ENCODE results near the gene RABGAP1L. TPM values are rescaled to one million over a fixed set of nuclear protein-coding genes. Genes with fewer than 3 reads are reported as not detected.
"Not testable (repeated sequence)": the region's sequence is repeated elsewhere in the genome, so short reads cannot be mapped to it uniquely, and the experiment has no call there.

Gene RABGAP1L
- total RNA-seq, 6 experiments from 2014 or later = 11.7 to 23.1 (median 18.5) TPM

- ATAC-seq (no peak), DNase-seq (no peak)
- H3K4me1 ChIP-seq = no peaks in the 10 kb centered on the region
- no peaks in the 10 kb centered on the region for H3K9me3 ChIP-seq
- no peaks in the 10 kb centered on the region for H3K36me3 ChIP-seq
- intact Hi-C loops (cut with DNase I) = no loop called here
- WGBS (ENCODE audit: insufficient coverage, low coverage, low lambda C conversion rate, missing lambda C conversion rate) = 21% methylated on average over 1 of the region's 1 CpG
- TF ChIP-seq POLR2A (IDR thresholded peaks at IDR 0.05) (no peak), CTCF (IDR thresholded peaks at IDR 0.05) (no peak)
- no peak overlapping the region for H3K4me3 ChIP-seq
- H3K27ac ChIP-seq = no peak overlapping the region
- H3K27me3 ChIP-seq = no peaks in the 10 kb centered on the region
Measured at GRCh38 chr1:174841747-174842146, 682.4 kb downstream of the RABGAP1L start.

- H3K9me3 ChIP-seq; DNase-seq; intact Hi-C loops (cut with DNase I); H3K27me3 ChIP-seq; H3K27ac ChIP-seq; H3K4me1 ChIP-seq; H3K36me3 ChIP-seq: not testable (repeated sequence)
- peak overlapping the region in 1 of 3 donors; percentile 27 for H3K4me3 ChIP-seq
- 72% methylated on average over 8 of the region's 36 CpGs for WGBS (ENCODE audit: insufficient coverage, low coverage, low lambda C conversion rate, missing lambda C conversion rate)
- ATAC-seq = peak in 2 of 4 donors; percentile 57
Measured at GRCh38 chr1:174848593-174849560, 689.6 kb downstream of the RABGAP1L start.

GRCh38 chr1:174850726-174851125 lies 691.4 kb downstream of the RABGAP1L start:
- intact Hi-C loops (cut with DNase I) = no loop called here
- no peak for DNase-seq
- no peaks in the 10 kb centered on the region for H3K36me3 ChIP-seq
- no peak overlapping the region for H3K27ac ChIP-seq
- H3K4me3 ChIP-seq = no peak overlapping the region
- no peaks in the 10 kb centered on the region for H3K27me3 ChIP-seq
- TF ChIP-seq POLR2A (IDR thresholded peaks at IDR 0.05) (no peak), CTCF (IDR thresholded peaks at IDR 0.05) (no peak)
- H3K4me1 ChIP-seq = no peaks in the 10 kb centered on the region
- WGBS (ENCODE audit: insufficient coverage, low coverage, low lambda C conversion rate, missing lambda C conversion rate) = 80% methylated on average over 1 of the region's 1 CpG
- H3K9me3 ChIP-seq = no peaks in the 10 kb centered on the region
- no peak for ATAC-seq

GRCh38 chr1:174858301-174858700 lies 699.0 kb downstream of the RABGAP1L start:
- no peak for TF ChIP-seq CTCF (IDR thresholded peaks at IDR 0.05)
- no peak for TF ChIP-seq POLR2A (IDR thresholded peaks at IDR 0.05)
- ATAC-seq (no peak), DNase-seq (no peak)
- H3K36me3 ChIP-seq = no peaks in the 10 kb centered on the region
- no peaks in the 10 kb centered on the region for H3K4me1 ChIP-seq
- 94% methylated on average over 1 of the region's 1 CpG for WGBS (ENCODE audit: insufficient coverage, low coverage, low lambda C conversion rate, missing lambda C conversion rate)
- no peaks in the 10 kb centered on the region for H3K27me3 ChIP-seq
- H3K27ac ChIP-seq = no peak overlapping the region
- intact Hi-C loops (cut with DNase I) = no loop called here
- H3K4me3 ChIP-seq = no peak overlapping the region
- H3K9me3 ChIP-seq = no peaks in the 10 kb centered on the region

- H3K9me3 ChIP-seq = no peaks in the 10 kb centered on the region
- no peak for TF ChIP-seq POLR2A (IDR thresholded peaks at IDR 0.05)
- TF ChIP-seq CTCF (IDR thresholded peaks at IDR 0.05) = no peak
- WGBS (ENCODE audit: insufficient coverage, low coverage, low lambda C conversion rate, missing lambda C conversion rate) = 100% methylated on average over 1 of the region's 1 CpG
- intact Hi-C loops (cut with DNase I) = no loop called here
- DNase-seq (no peak), ATAC-seq (no peak)
- H3K27ac ChIP-seq = no peak overlapping the region
- H3K4me3 ChIP-seq = no peak overlapping the region
- H3K4me1 ChIP-seq = peaks cover 0 to 3% (median 0%) of the 10 kb centered on the region in 4 donors
- no peaks in the 10 kb centered on the region for H3K36me3 ChIP-seq
- H3K27me3 ChIP-seq = no peaks in the 10 kb centered on the region
Measured at GRCh38 chr1:174870319-174870718, 711.0 kb downstream of the RABGAP1L start.

All from right lobe of liver (tissue), 6 donors.